Activated T-helper 17 cell treated with anti-CD3 and anti-CD28 coated beads, Interleukin-2, amount 50 U/mL, for 72 hours (primary cell): ENCODE results near the gene MEIS2. TPM values are rescaled to one million over a fixed set of nuclear protein-coding genes. Genes with fewer than 3 reads are reported as not detected.
A peak's percentile ranks its signal among the peaks of the same experiment; 100 is the strongest.

Source experiments
- ATAC-seq: fragments of 150-1000 bp; cut with Tn5 transposase; replicated peaks from 2 replicates; pipeline ENCODE4 v1.10.0; 2021; ENCODE audit warnings: mild to moderate bottlenecking, moderate library complexity
- H3K27ac Mint-ChIP-seq: one replicate; pipeline ENCODE4 v1.8.0; 2022; ENCODE audit warnings: mixed read lengths
- H3K27me3 Mint-ChIP-seq: one replicate; pipeline ENCODE4 v1.8.0; 2022; ENCODE audit warnings: mixed read lengths
- H3K36me3 Mint-ChIP-seq: one replicate; pipeline ENCODE4 v1.8.0; 2022; ENCODE audit warnings: low read depth, mild to moderate bottlenecking, mixed read lengths
- H3K4me1 Mint-ChIP-seq: one replicate; pipeline ENCODE4 v1.8.0; 2022; ENCODE audit warnings: mixed read lengths
- H3K4me3 Mint-ChIP-seq: one replicate; pipeline ENCODE4 v1.8.0; 2022; ENCODE audit warnings: mild to moderate bottlenecking, mixed read lengths
- H3K9me3 Mint-ChIP-seq: one replicate; pipeline ENCODE4 v1.8.0; 2022; ENCODE audit warnings: mixed read lengths
- total RNA-seq, 2 donors: library from RNA; stranded (reverse); gene quantifications; one replicate each; pipeline ENCODE4 v1.2.3, GENCODE V29; 2022

Gene MEIS2
- total RNA-seq, 2 donors from 2014 or later: not detected

DNA sequence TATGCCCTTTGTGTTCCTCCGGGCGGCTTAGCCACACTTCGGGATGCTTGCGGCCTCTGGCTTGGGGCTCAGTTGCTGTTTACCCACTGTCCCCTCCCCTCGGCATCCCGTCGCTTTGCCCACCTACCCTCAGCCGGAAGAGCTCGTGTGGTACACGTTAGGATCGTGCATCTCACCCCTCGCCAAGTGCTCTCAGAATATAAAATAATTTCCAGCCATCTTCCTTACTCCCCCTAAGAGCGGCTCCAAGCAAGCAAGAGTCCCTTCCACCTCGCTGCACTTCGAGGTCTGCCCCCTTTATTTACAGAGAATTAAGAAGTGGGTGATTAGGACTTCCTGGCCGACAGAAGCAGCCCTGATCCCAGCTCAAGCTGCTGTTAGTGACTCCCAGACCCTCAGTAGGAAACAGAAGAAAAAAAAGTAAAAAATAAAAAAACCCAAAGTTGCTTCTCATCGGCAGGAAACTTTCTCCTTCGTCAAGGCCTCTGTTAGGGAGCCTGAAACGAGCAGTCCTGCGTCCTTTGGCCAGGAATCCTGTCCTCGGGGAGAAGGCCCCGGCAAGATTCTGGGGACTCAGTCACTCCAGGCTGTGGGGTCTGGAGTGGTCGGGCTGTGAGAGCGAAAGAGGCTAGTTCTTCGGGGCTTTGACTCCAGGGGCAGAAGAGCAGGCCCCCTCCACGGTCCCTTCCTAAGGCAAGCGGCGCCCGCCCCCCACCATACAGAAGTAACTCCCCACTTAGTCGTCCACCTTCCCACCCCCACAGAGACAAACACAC, 3.0 kb downstream of the MEIS2 start:
- peaks cover under 1% of the 10 kb centered on the region for H3K9me3 Mint-ChIP-seq
- no peak overlapping the region for H3K27ac Mint-ChIP-seq
- H3K4me3 Mint-ChIP-seq: peak overlapping the region; percentile 79
- ATAC-seq: no peak
- H3K4me1 Mint-ChIP-seq: peaks cover 20% of the 10 kb centered on the region
- peaks cover 28% of the 10 kb centered on the region for H3K36me3 Mint-ChIP-seq
- H3K27me3 Mint-ChIP-seq: peaks cover 80% of the 10 kb centered on the region

DNA sequence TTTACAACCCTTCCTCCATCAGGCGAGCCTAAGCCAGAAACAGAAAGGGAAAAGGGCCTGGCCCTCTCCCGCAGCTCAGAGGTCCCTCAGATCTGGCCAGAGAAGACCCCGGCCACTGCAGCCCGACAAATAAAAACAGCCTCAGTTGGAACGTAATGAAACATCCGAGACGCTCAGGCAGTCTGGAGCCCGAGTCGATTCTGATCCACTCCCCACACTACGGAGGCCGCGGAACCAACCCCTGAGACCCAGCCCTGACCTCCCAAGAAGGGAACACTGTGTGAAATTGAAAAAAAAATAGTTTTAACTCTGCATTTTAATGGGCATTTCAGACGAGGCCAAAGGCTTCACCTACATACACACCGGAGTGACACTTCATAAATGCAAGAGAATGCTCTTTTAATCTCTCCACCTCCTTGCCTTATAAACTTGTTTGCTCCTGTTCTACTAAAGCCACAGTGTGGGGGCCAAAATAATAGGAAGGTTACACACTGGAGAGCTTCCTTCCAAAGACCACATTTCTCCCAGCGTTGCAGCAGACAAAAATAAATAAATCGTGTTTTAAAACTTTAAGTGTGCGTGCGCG, 3.7 kb downstream of the MEIS2 start:
- Mint-ChIP-seq H3K27me3 (peaks cover 81% of the 10 kb centered on the region), H3K4me1 (peaks cover 20% of the 10 kb centered on the region), H3K36me3 (peaks cover 24% of the 10 kb centered on the region), H3K4me3 (peak overlapping the region; percentile 79), H3K9me3 (no peaks in the 10 kb centered on the region), H3K27ac (no peak overlapping the region)
- ATAC-seq: no peak

GRCh38 chr15:37095770-37096557, 4.4 kb downstream of the MEIS2 start:
- peaks cover 82% of the 10 kb centered on the region for H3K27me3 Mint-ChIP-seq
- H3K36me3 Mint-ChIP-seq: peaks cover 20% of the 10 kb centered on the region
- H3K4me1 Mint-ChIP-seq: peaks cover 17% of the 10 kb centered on the region
- H3K4me3 Mint-ChIP-seq: no peak overlapping the region
- no peak for ATAC-seq
- no peak overlapping the region for H3K27ac Mint-ChIP-seq
- no peaks in the 10 kb centered on the region for H3K9me3 Mint-ChIP-seq

GRCh38 chr15:37094915-37095711, 5.2 kb downstream of the MEIS2 start:
- H3K36me3 Mint-ChIP-seq: peaks cover 12% of the 10 kb centered on the region
- H3K4me3 Mint-ChIP-seq: no peak overlapping the region
- no peak for ATAC-seq
- H3K4me1 Mint-ChIP-seq: peaks cover 9% of the 10 kb centered on the region
- H3K9me3 Mint-ChIP-seq: no peaks in the 10 kb centered on the region
- peaks cover 79% of the 10 kb centered on the region for H3K27me3 Mint-ChIP-seq
- H3K27ac Mint-ChIP-seq: no peak overlapping the region

- Mint-ChIP-seq H3K4me1 (peaks cover 6% of the 10 kb centered on the region), H3K27me3 (peaks cover 77% of the 10 kb centered on the region), H3K9me3 (no peaks in the 10 kb centered on the region), H3K27ac (no peak overlapping the region), H3K36me3 (peaks cover 8% of the 10 kb centered on the region), H3K4me3 (no peak overlapping the region)
- ATAC-seq: no peak
Observed at GRCh38 chr15:37094333-37094914, 5.9 kb downstream of the MEIS2 start.

- Mint-ChIP-seq H3K27me3 (peaks cover 76% of the 10 kb centered on the region), H3K9me3 (no peaks in the 10 kb centered on the region), H3K4me1 (peaks cover 6% of the 10 kb centered on the region), H3K36me3 (peaks cover 8% of the 10 kb centered on the region), H3K27ac (no peak overlapping the region), H3K4me3 (no peak overlapping the region)
- ATAC-seq: no peak
Observed at GRCh38 chr15:37093480-37094332, 6.6 kb downstream of the MEIS2 start.

- no peaks in the 10 kb centered on the region for H3K36me3 Mint-ChIP-seq
- ATAC-seq: no peak
- peaks cover 56% of the 10 kb centered on the region for H3K27me3 Mint-ChIP-seq
- H3K27ac Mint-ChIP-seq: no peak overlapping the region
- no peaks in the 10 kb centered on the region for H3K9me3 Mint-ChIP-seq
- no peak overlapping the region for H3K4me3 Mint-ChIP-seq
- H3K4me1 Mint-ChIP-seq: no peaks in the 10 kb centered on the region
Observed at GRCh38 chr15:37090543-37091175, 9.7 kb downstream of the MEIS2 start.

DNA sequence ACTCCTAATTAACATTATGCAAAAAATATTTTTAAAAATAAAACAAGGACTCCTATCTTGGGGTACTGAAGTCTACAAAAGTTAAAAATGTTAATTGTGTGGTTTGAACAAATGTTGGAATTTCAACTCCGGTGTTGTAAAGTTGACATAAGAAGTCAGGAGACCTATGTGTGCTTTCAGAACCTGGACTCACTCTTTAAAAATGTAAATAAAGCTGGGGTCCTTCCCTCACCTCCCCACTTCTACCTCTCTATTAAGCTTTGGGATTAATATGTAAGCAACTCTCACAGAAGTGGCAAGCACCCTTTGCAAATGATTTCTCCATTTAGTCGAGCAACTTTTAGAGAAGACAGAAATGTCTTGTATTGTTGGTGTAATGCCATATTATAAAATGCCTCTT, 11.9 kb downstream of the MEIS2 start:
- Mint-ChIP-seq H3K9me3 (no peaks in the 10 kb centered on the region), H3K4me3 (no peak overlapping the region), H3K36me3 (no peaks in the 10 kb centered on the region), H3K4me1 (no peaks in the 10 kb centered on the region), H3K27me3 (peaks cover 38% of the 10 kb centered on the region), H3K27ac (no peak overlapping the region)
- ATAC-seq: no peak

GRCh38 chr15:37087131-37087588, 13.2 kb downstream of the MEIS2 start:
- H3K27me3 Mint-ChIP-seq: peaks cover 32% of the 10 kb centered on the region
- no peaks in the 10 kb centered on the region for H3K4me1 Mint-ChIP-seq
- no peak overlapping the region for H3K27ac Mint-ChIP-seq
- H3K4me3 Mint-ChIP-seq: no peak overlapping the region
- no peaks in the 10 kb centered on the region for H3K9me3 Mint-ChIP-seq
- no peaks in the 10 kb centered on the region for H3K36me3 Mint-ChIP-seq
- no peak for ATAC-seq

DNA sequence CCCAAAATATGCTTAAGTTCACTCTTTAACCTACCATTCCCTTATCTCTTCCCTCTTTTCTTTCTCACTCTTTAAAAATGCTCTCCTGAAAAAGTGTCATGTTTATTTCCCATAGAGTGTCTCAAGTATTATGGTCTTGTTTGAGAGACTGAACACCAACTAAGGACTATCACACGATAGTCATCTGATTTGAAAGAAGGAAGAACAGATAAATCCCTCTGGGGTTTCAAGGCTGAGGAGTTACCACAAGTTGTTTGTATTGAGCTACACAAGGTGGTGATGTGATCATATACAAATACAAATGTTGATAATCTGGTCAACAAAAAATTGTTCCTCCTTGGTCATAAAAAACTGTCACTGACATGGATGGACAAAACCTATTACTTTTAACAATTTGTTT, 13.8 kb downstream of the MEIS2 start:
- no peaks in the 10 kb centered on the region for H3K9me3 Mint-ChIP-seq
- H3K27me3 Mint-ChIP-seq: peaks cover 28% of the 10 kb centered on the region
- no peaks in the 10 kb centered on the region for H3K4me1 Mint-ChIP-seq
- H3K36me3 Mint-ChIP-seq: no peaks in the 10 kb centered on the region
- no peak overlapping the region for H3K27ac Mint-ChIP-seq
- ATAC-seq: no peak
- H3K4me3 Mint-ChIP-seq: no peak overlapping the region

- no peak overlapping the region for H3K27ac Mint-ChIP-seq
- H3K27me3 Mint-ChIP-seq: peaks cover 25% of the 10 kb centered on the region
- no peaks in the 10 kb centered on the region for H3K4me1 Mint-ChIP-seq
- no peak for ATAC-seq
- H3K4me3 Mint-ChIP-seq: no peak overlapping the region
- no peaks in the 10 kb centered on the region for H3K9me3 Mint-ChIP-seq
- no peaks in the 10 kb centered on the region for H3K36me3 Mint-ChIP-seq
Observed at GRCh38 chr15:37086120-37086519, 14.2 kb downstream of the MEIS2 start.

DNA sequence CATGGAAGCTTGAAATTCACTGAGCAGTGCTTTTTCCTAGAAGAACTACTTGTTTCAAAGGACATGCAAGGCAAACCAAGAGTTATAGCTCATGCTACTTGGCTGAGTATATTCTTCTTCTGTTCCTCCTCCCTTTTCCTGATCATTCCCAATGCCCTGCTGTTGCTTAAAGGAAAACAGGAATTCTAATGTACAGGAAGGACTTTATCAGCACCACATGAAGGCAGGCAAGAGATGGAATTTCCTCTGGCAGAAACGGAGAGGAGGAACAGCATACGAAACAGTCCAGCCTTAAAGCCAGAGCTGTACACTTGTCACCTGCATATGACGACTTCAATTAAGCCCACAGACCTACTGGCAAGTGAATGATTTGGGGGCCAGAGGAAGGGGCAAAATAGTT, 15.7 kb downstream of the MEIS2 start:
- Mint-ChIP-seq H3K9me3 (no peaks in the 10 kb centered on the region), H3K4me3 (no peak overlapping the region), H3K27ac (no peak overlapping the region), H3K27me3 (peaks cover 18% of the 10 kb centered on the region), H3K36me3 (no peaks in the 10 kb centered on the region), H3K4me1 (no peaks in the 10 kb centered on the region)
- no peak for ATAC-seq

- H3K9me3 Mint-ChIP-seq: no peaks in the 10 kb centered on the region
- no peak overlapping the region for H3K4me3 Mint-ChIP-seq
- peaks cover 15% of the 10 kb centered on the region for H3K27me3 Mint-ChIP-seq
- H3K36me3 Mint-ChIP-seq: no peaks in the 10 kb centered on the region
- ATAC-seq: no peak
- H3K27ac Mint-ChIP-seq: no peak overlapping the region
- no peaks in the 10 kb centered on the region for H3K4me1 Mint-ChIP-seq
Observed at GRCh38 chr15:37083610-37084009, 16.7 kb downstream of the MEIS2 start.
